HG03066 (cell line): ENCODE measurements around the gene RBBP5.

ENCODE experiments used
- ATAC-seq: cut with Tn5 transposase; IDR thresholded peaks from one replicate; pipeline ENCODE4 v1.9.1; 2021; ENCODE audit warnings: low read depth; ENCODE audit not compliant: unreplicated experiment

The RBBP5 gene

DNA sequence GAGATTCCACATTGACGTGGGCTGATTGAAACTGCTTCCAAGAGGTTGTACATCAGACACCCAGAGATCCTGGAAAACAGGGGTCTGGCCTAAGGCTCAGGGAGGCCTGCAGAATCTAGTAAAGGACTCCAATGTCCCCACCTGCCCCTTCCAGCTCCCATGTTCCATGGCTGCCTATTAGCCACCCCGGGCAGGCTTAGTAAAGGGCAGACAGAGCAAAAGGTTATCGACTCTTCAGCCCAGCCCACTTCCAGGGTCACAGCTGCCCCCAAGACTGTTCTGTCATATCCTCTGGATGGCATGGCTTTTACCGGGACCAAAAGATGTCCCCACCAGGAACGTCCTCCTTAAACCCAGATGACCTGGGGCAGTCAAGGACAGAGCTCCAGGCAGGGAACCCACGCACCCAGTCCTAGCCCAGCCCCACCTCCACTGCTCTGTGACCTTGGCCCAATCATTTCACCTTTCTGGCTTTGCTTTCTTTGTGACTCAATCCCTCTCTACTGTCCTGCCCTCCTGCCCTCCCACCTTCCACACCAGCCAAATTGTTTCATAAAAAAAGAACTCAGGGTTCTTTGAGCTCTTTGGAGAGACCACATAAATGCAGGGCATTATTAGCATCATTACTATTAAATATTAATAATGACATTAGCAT is 83.5 kb downstream of the RBBP5 start:
- ATAC-seq, result no peak

DNA sequence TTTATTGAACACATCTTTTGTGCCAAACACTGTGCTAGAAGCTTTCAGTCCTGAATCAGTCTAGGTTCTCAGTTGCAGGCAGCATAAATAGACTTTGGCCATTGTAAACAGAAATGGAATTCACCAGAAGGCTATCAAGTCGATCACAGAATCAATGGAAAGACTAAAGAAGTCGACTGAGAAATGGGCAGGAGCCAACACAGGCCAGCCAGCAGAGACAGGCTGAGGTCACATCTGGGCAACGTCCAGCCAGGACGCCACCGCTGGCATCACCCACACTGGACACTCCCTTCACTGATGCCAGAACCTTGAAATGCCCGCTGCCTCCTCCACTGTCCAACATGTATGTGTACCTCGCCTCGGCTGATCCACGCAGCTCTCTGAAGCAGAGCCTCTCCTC is 84.2 kb downstream of the RBBP5 start:
- ATAC-seq, result no peak
